Activated gamma-delta T cell treated with anti-CD3 and anti-CD28 coated beads, Interleukin-2, amount 50 U/mL, for 16 hours (primary cell): ENCODE measurements around the gene NSUN2.
"Not testable (repeated sequence)": the region's sequence is repeated elsewhere in the genome, so short reads cannot be mapped to it uniquely, and the experiment has no call there.

Source experiments
- DNase-seq: peaks from one replicate; pipeline ENCODE4 v3.0.0-alpha.2; 2020; ENCODE audit warnings: low read depth

NSUN2 gene

DNA sequence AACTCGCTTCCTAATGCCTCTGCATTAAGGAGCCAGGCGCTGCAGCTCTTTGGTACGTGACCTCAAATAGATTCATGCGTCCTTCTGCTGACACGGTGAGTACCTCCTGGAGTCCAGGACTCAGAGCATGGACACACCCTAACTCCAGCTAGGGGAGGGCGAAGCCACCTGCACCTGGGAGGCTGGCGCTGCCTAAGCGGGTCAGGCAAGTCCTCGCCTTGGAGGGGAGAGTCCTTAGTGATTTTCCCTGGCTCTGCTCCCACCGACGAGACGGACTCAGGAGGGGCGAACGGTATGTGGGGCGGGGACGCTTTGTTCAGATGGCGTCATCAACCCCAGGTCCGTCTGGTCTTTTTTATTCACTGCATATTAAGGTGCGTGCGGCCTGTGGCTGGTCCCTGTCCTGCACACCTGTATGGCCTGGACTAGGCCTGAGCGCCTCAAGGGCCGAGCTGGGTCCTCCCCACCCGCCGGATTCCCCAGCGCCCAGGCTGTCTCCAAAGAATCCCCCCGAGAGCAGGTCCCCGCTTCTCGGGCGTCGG lies 50.3 kb downstream of the NSUN2 start:
- DNase-seq, result no peak

DNA sequence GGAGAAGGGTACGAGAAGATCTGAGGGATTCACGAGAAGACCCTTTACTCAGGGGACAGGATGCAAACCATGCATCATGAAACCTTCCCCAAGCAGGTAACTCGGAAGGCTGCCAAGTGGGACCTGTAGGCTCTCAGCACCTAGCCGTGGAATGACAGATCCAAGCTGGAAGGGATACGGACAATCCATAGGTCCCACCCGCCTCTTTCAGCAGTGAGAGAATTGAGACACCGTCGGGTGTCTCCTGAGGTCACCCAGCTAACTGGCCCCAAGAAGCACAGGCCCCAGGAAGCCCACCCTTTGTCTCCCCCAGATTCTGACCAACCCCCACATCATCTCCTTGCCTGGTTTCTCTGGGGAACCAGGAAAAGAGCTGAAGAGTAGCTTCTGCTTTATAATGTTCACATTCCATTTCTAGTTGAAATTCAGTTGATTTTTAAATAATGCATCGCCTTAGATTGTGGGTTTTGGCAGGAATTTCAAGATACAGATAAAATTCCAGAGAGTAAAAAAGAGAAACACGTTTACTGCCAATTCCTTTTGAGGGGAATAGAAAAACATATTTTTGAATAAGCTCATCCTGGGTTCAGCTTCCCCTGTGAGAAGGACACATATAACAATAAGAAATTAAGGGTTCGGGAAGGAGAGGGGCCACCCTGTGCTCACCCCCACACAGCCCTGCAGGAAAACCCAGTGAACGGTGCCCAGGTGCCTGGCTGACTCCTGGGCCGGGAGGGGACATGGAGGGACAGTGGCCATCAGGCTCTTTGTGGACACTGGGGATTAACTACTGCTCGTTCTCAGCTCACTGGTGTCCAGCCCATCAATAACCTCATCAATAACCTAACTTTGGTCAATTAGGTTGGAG lies 51.1 kb downstream of the NSUN2 start:
- no peak for DNase-seq

DNA sequence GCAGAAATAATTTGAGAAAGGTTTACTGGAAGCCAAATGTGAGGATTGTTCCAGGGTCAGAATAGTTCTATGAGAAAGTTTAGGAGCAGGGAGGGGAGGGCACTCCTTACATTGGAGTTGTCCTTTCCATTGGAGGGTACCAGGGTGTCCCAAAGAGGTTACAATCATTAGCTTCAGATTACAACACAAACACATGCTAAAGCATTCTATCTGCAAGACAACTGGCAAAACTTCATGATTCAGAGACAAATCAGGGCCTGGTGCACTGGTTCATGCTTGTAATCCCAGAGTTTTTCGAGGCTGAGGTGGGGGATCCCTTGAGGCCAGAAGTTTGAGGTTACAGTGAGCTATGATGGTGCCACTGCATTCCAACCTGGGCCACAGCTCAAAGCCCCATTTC lies 51.8 kb downstream of the NSUN2 start:
- DNase-seq, result no peak

- no peak for DNase-seq
These were observed 53.3 kb downstream of the NSUN2 start for GRCh38 chr5:6579535-6579934.

DNA sequence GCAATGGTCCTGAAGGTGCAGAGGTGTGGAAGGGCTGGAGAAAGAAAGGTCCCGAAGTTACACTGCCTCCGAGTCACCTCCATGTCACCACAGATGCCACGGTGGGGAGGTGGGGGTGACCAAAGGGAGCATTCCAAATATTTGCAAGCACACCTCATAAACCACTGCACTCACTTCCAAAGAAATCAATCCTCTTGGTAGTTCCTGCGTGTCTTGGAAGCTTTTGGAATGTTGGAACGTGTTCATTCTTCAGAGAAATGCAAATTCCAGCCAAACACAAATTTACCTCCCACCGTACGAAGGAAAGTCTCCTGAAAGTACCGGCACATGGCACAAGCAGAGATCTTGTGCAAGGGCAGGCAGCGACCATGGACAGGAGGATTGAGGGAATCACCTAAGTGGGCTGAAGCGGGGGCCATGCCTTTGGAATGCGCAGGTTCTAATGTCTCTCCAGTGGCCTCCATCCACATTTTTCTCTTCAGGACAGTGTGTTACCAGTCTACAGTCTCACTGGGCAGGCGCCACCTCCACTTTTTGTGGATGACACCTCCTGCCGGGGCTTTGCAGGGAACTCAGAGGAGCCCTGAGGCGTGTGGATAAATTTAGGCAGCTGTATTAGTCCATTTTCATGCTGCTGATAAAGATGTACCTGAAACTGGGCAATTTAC lies 54.0 kb downstream of the NSUN2 start:
- DNase-seq, result no peak

DNA sequence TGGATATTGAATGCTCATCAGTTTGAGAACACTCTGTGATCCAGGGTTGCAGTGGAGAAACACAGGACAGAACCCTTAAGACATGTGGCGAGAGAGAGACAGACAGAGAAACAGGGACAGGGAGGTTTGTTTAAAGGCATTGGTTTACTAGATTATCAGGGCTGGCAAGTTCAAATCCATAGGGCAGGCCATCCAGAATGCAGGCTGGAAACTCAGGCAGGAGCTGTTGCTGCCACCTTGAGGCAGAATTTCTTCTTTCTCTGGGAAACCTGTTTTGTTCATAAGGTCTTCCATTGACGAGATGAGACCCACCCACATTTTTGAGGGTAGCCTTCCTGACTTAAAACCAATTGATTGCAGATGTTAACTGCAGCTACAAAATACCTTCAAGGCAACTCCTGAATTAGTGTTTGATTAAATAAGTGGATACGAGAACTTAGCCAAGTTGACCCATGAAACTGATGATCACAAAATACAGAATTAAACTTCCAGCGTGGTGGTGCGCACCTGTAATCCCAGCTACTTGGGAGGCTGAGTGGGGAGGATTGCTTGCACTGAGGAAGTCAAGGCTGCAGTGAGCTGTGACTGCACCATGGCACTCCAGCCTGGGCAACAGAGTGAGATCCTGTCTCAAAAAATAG lies 55.9 kb downstream of the NSUN2 start:
- DNase-seq, result no peak

GRCh38 chr5:6574537-6575245 lies 58.2 kb downstream of the NSUN2 start:
- no peak for DNase-seq

- no peak for DNase-seq
These were observed 58.7 kb downstream of the NSUN2 start for GRCh38 chr5:6574111-6574510.

DNA sequence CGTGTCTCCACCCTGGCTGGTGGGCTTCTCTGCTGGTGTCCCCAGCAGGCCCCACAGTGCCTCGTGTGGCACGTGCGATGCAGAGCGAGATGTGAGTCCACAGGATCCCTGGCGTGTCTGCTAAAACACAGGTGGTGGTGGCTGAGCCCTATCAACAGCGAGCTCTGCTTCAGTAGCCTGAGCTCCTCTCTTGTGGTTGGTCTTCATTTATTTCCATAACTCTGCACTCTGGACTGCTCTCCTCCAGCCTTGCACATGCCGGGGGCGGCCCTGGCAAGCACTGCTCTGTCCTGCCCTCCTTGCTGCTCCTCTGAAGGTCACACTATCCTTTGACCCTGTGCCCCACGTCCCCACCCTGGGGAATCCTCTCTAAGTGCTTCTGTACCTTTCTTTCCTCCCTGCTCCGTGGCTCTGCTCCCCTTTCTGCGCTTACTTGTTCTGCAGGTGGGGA lies 59.2 kb downstream of the NSUN2 start:
- no peak for DNase-seq

- DNase-seq, result no peak
These were observed 59.9 kb downstream of the NSUN2 start for GRCh38 chr5:6572825-6573380.

DNA sequence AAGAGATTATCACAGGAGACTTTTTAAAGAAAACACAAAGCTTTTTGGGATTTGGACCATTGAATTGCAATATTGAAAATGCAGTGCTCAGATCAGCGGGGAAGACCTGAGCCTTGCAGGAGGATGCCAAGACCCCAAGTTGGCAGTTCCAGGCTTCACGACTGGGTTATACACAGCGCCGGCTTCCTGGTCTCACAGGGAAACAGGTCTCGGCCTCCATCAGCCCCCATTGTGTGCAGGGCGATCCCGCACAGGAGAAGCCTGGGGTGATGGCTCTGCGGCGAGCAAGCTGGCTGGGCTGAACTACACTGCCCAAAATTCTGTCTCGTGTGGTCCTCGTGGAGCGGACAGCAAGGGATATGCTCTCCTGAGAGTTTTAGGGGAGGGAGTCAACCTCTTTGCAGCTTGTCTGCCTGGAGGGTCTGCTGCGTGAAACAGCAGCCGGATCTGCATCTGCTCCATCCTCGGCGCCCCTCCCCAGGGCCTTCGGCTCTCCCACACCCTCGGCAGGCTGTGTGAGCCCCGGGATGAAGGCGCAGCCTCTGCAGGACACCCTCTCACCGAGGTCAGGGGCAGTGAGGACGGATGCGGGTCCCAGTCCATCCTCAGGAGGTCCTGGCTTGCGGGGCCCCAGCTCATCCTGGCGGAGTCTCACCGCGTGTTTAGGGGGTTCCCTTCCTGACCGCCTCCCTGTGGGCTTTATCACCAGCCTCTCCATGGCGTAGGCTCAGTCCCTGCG lies 60.6 kb downstream of the NSUN2 start:
- DNase-seq, result no peak

- DNase-seq, result not testable (repeated sequence)
These were observed 61.2 kb downstream of the NSUN2 start for GRCh38 chr5:6571607-6572006.

GRCh38 chr5:6570530-6570929 lies 62.3 kb downstream of the NSUN2 start:
- no peak for DNase-seq

DNA sequence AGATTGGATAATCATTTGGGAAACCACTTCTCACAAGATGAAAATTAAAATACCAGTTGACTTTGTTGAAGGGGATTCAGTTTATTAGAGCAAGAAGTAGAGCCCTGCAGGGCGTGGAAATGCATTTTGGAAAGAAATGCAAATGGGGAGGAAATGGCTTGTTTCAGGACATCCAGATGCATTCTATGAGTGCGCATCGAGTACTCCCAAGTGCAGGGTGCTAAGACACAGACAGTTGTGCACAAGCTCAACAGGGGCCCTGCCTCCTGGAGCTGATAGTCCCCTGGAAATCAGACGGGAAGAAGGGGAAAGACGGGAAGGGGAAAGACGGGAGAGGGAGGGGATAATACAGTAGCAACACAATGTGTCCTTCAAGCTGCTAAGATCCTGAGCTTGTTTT lies 64.0 kb downstream of the NSUN2 start:
- DNase-seq, result no peak

GRCh38 chr5:6568383-6568782 lies 64.5 kb downstream of the NSUN2 start:
- no peak for DNase-seq

- DNase-seq, result no peak
These were observed 65.0 kb downstream of the NSUN2 start for GRCh38 chr5:6567835-6568234.

DNA sequence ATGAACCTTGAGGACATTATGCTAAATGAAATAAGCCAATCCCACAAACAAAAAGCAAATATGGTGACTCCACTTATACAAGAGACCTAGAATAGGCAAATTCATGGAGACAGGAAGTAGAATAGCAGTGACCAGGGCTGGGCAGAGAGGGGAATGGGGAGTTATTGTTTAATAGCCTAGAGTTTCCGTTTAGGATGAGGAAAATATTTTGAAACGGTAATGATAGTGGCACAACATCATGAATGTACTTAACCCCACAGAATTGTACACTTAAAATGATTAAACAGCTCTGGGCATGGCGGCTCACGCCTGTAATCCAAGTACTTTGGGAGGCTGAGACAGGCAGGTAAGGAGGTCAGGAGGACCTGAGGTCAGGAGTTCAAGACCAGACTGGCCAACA lies 65.8 kb downstream of the NSUN2 start:
- DNase-seq, result no peak

- DNase-seq, result no peak
These were observed 67.4 kb downstream of the NSUN2 start for GRCh38 chr5:6565492-6565891.

DNA sequence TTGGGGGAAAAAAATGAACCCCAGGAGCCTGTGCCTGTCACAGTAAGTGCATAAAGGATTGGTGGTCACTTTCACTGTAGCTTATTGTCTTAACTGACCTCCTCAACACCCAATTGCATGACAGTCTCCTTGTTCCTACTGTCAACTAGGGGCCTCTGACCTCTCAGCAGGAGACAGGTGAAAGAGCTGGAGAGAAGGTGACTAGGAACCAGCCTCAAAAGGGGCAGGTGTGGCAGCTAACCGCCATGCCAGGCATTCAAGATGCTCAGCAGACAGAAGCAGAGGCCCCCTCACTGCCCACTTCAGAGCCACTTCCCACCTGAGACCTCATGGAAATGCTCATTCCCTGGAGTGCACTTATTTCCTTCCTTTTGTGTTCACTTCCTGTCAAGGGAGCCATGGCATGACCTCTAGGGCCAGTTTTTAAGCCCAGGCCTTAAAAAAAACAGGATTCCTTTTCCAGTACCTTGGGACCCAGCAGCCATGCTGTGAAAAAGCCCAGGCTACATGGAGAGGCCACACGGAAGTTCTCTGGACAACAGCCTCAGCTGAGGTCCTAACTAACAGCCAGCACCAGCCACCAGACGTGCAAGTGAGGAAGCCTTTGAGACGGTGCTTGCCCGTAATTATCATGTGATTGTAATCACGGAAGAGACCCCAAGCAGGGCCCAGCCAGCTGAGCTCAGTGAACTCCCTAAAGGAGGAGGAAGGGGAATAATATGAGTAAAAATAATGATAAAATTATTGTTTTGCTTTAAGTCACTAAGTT lies 74.9 kb downstream of the NSUN2 start:
- DNase-seq, result no peak

GRCh38 chr5:6556802-6557102 lies 76.1 kb downstream of the NSUN2 start:
- no peak for DNase-seq
